B cell (primary cell): ENCODE measurements around the gene RBMS3.

ENCODE experiments used
- CTCF ChIP-seq: fragments of 200-600 bp; IDR thresholded peaks from one replicate; pipeline ENCODE4 v1.8.0; 2022; ENCODE audit warnings: antibody characterized with exemption, mild to moderate bottlenecking
- EZH2 ChIP-seq: IDR thresholded peaks from 2 replicates; pipeline ENCODE4 v1.6.1; 2012; ENCODE audit warnings: borderline replicate concordance, low read depth, mild to moderate bottlenecking, moderate library complexity, low read length; ENCODE audit not compliant: insufficient read depth, poor library complexity, severe bottlenecking

- no peak for TF ChIP-seq CTCF
- TF ChIP-seq EZH2, result no peak
These were observed 483.2 kb downstream of the RBMS3 start for GRCh38 chr3:29764041-29764440.
